Measurements from ENCODE around the gene GNAZ. TPM values are rescaled to one million over a fixed set of nuclear protein-coding genes. Genes with fewer than 3 reads are reported as not detected.

The GNAZ gene
- total and polyA plus RNA-seq, 3 donors from 2014 or later: 13.7 to 20.2 (median 15.1) TPM

DNA sequence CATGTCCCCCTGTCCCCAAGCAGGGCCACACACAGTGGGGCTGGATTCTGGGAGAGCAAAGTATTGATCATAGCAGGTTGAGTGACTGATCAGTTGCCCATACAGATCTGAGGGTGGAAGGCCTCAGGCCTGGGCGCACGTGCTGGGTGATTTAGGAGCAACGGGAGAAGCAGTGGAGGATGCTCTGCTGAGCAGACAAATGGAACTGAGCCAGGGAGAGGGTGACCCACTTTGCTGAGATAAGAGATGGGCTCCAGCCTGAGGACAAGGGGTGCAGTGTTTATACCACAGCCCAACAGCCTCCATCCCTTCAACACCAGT, 15.0 kb downstream of the GNAZ start:
- no peaks in the 10 kb centered on the region for H3K4me1 ChIP-seq
- H3K27ac ChIP-seq: no peak overlapping the region
- DNase-seq: no peak
- H3K27me3 ChIP-seq: no peaks in the 10 kb centered on the region
- TF ChIP-seq POLR2A (IDR thresholded peaks at IDR 0.05): no peak
- TF ChIP-seq, protein P1, sequence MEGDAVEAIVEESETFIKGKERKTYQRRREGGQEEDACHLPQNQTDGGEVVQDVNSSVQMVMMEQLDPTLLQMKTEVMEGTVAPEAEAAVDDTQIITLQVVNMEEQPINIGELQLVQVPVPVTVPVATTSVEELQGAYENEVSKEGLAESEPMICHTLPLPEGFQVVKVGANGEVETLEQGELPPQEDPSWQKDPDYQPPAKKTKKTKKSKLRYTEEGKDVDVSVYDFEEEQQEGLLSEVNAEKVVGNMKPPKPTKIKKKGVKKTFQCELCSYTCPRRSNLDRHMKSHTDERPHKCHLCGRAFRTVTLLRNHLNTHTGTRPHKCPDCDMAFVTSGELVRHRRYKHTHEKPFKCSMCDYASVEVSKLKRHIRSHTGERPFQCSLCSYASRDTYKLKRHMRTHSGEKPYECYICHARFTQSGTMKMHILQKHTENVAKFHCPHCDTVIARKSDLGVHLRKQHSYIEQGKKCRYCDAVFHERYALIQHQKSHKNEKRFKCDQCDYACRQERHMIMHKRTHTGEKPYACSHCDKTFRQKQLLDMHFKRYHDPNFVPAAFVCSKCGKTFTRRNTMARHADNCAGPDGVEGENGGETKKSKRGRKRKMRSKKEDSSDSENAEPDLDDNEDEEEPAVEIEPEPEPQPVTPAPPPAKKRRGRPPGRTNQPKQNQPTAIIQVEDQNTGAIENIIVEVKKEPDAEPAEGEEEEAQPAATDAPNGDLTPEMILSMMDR (IDR thresholded peaks at IDR 0.05): no peak
- 75 to 100% methylated on average over 1 to 3 of the region's 3 CpGs for WGBS, 2 donors
- H3K36me3 ChIP-seq (ENCODE audit: low read depth, missing control alignments): no peaks in the 10 kb centered on the region
- H3K4me3 ChIP-seq: no peak overlapping the region
- H3K9me3 ChIP-seq: no peaks in the 10 kb centered on the region
- intact Hi-C loops (cut with DNase I; ENCODE audit: low total_unique reads): no loop called here

DNA sequence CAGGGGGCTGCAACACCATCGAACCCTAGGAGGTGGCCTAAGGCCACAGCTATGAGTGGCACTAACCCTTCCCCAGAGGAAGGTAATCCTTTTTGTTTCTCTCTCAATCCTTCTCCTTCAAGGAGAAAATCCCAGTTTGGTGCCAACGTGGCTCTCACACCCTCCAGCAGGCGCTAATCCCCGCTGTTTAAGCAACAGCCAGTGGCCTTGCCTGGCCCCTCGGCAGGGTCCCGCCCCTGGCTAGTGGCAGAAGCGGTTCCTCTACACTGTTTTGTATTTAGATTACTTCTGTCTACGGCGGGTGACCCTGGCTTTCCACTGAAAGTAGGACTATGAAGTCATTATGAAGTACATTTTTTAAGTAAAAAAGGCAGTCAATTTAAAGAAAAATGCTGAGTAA, 15.5 kb downstream of the GNAZ start:
- Histone ChIP-seq H3K36me3 (ENCODE audit: low read depth, missing control alignments) (no peaks in the 10 kb centered on the region), H3K4me3 (no peak overlapping the region), H3K4me1 (no peaks in the 10 kb centered on the region), H3K9me3 (no peaks in the 10 kb centered on the region), H3K27ac (no peak overlapping the region), H3K27me3 (no peaks in the 10 kb centered on the region)
- WGBS, 2 donors: 88 to 90% methylated on average over 9 of the region's 9 CpGs
- TF ChIP-seq, protein P1 (IDR thresholded peaks at IDR 0.05): no peak
- no peak for TF ChIP-seq POLR2A (IDR thresholded peaks at IDR 0.05)
- DNase-seq: no peak
- intact Hi-C loops (cut with DNase I; ENCODE audit: low total_unique reads): no loop called here

DNA sequence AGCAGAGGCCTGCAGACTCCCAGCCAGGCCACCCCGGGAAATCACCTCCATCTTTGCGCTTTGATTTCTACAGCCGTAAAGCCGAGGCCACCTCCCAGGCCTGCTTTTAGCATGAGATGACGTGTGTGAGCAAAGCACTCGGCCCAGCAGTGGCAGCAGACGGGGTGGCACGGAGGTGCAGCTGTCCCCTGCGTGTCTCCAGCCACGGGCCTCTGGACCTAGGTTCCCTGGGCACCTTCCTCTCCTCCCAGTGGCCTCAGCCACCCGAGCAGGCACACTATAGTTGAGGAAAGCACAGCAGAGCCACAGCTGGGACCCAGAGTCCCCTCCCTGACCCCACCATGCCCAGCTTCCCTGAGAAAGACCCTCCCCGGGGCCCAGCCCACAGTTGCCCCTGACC, 15.9 kb downstream of the GNAZ start:
- WGBS, 2 donors: 88 to 95% methylated on average over 9 to 12 of the region's 12 CpGs
- no peak for DNase-seq
- H3K4me1 ChIP-seq: no peaks in the 10 kb centered on the region
- intact Hi-C loops (cut with DNase I; ENCODE audit: low total_unique reads): no loop called here
- no peak overlapping the region for H3K27ac ChIP-seq
- H3K4me3 ChIP-seq: no peak overlapping the region
- H3K36me3 ChIP-seq (ENCODE audit: low read depth, missing control alignments): no peaks in the 10 kb centered on the region
- no peaks in the 10 kb centered on the region for H3K9me3 ChIP-seq
- no peak for TF ChIP-seq POLR2A (IDR thresholded peaks at IDR 0.05)
- TF ChIP-seq, protein P1 (IDR thresholded peaks at IDR 0.05): no peak
- no peaks in the 10 kb centered on the region for H3K27me3 ChIP-seq

DNA sequence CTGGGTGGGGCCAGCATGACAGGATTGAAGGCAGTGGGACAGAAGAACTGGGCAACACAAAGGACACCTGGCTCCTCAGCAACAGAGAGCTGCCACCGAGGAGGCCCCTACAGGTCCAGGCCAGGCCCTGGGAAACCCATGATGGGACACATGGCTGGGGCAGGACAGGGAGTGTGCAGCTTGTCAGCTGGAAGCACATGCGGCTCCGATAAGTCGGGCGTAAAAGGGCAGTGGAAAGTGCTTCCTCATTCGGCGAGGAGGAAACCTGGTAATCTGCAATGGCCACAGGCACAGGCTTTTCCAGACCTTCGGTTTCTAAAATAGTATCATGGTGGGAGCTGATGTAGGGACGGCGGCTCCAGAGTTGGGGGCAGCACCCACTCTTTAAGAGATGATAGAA, 16.5 kb downstream of the GNAZ start:
- H3K4me1 ChIP-seq: no peaks in the 10 kb centered on the region
- TF ChIP-seq, protein P1 (IDR thresholded peaks at IDR 0.05): no peak
- no peaks in the 10 kb centered on the region for H3K9me3 ChIP-seq
- 89 to 93% methylated on average over 10 of the region's 10 CpGs for WGBS, 2 donors
- no peaks in the 10 kb centered on the region for H3K36me3 ChIP-seq (ENCODE audit: low read depth, missing control alignments)
- H3K4me3 ChIP-seq: no peak overlapping the region
- no peak overlapping the region for H3K27ac ChIP-seq
- intact Hi-C loops (cut with DNase I; ENCODE audit: low total_unique reads): no loop called here
- DNase-seq: no peak
- no peaks in the 10 kb centered on the region for H3K27me3 ChIP-seq

DNA sequence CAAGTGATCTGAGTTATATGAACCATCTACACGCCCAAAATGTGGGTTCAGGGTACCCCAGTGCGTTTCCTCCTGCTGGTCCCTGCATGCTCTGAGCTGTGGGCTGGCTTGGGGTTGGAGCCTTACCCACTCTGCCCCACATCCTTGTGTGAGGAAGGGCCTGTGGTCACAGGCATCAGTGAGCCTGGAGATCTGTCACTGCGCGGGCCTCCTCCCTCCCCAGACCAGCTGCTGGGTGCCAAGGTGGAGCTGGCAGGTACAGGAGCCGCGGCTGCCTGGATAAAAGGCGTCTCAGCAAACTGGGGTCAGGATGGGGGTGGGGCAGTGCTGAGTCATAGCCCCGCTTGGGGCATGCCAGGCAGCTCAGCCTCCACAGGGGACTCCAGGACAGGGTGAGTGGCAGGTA, 17.9 kb downstream of the GNAZ start:
- Histone ChIP-seq H3K36me3 (ENCODE audit: low read depth, missing control alignments) (no peaks in the 10 kb centered on the region), H3K4me3 (no peak overlapping the region), H3K9me3 (no peaks in the 10 kb centered on the region), H3K27me3 (no peaks in the 10 kb centered on the region), H3K4me1 (no peaks in the 10 kb centered on the region), H3K27ac (no peak overlapping the region)
- TF ChIP-seq POLR2A (IDR thresholded peaks at IDR 0.05): no peak
- TF ChIP-seq, protein P1 (IDR thresholded peaks at IDR 0.05): no peak
- intact Hi-C loops (cut with DNase I; ENCODE audit: low total_unique reads): no loop called here
- DNase-seq: no peak
- WGBS, 2 donors: 91 to 94% methylated on average over 7 to 8 of the region's 8 CpGs

Measured in testis (tissue), 3 donors.